ENCODE results near the gene VSTM2L. TPM values are rescaled to one million over a fixed set of nuclear protein-coding genes. Genes with fewer than 3 reads are reported as not detected.

VSTM2L gene
- polyA plus RNA-seq, 1 donor (not counting 4 experiments of a cell fraction or from before 2014, with no cell fraction given): 0.75 TPM

DNA sequence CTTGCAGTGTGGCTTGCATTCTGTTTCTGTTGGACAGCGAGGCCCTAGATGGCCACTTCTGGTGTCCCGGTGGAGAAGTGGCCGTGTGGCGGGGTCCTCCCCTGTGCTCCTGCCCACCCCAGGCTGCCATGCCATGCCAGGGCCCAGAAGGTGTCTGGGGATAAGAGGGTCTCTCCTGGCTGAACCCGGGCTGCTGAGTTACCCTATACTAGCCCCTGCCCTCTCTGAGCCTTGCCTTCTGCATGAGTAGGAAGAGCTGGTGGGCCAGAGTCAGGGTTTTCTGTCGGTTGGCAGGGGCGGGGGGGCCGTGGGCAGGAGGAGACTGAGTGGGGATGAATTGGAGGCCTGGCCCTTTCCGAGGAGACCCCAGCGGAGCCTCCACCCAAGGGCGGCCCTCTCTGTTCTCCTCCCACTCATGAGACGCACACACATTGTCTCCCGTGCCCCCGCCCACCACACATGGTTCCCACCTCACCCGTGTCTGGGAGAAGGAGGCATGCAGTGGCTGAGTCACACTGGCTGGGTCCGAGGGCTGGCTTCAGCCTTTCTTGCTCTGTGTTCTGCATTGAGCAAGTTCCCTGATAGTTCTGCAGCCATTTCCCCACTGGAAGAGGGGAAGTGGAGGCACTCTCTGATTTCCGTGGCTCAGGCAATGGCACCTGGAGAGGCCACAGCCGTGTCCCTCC lies 24.6 kb downstream of the VSTM2L start:
- Histone ChIP-seq H3K4me3 (ENCODE audit: control insufficient read depth in 2 of 3, extremely low read depth in 1 of 3, insufficient read depth in 2 of 3, low read depth in 1 of 3, low read length in 3 of 3) (no peak overlapping the region), H3K9me3 (ENCODE audit: control insufficient read depth, low read depth, low read length) (no peaks in the 10 kb centered on the region), H2AFZ (ENCODE audit: control insufficient read depth, low read length) (no peak overlapping the region), H3K4me2 (ENCODE audit: control insufficient read depth, extremely low read depth, insufficient read depth, low read depth, low read length) (no peak overlapping the region), H3K9ac (ENCODE audit: control insufficient read depth, extremely low read depth, insufficient read depth, low read length) (no peak overlapping the region), H3K79me2 (ENCODE audit: control insufficient read depth, insufficient read depth, low read length) (no peaks in the 10 kb centered on the region), H3K9me1 (ENCODE audit: control insufficient read depth, extremely low read depth, insufficient read depth, low read length) (no peaks in the 10 kb centered on the region), H3K36me3 (ENCODE audit: control insufficient read depth in 2 of 2, extremely low read depth in 1 of 2, insufficient read depth in 2 of 2, low read length in 2 of 2) (no peaks in the 10 kb centered on the region), H4K20me1 (ENCODE audit: control insufficient read depth, extremely low read depth, insufficient read depth, low read length) (no peaks in the 10 kb centered on the region), H3K27me3 (ENCODE audit: control insufficient read depth, extremely low read depth, insufficient read depth, low read length) (peaks cover 13% of the 10 kb centered on the region), H3K27ac (ENCODE audit: control insufficient read depth, insufficient read depth, low read length) (no peak overlapping the region), H3K4me1 (ENCODE audit: control insufficient read depth, extremely low read depth, insufficient read depth, low read length) (no peaks in the 10 kb centered on the region)
- dilution Hi-C loops (cut with MboI; ENCODE audit: extremely low pct_ligation_motif_present, low sequenced_read_pairs): no loop called here
- no peak for DNase-seq (ENCODE audit: low read depth, low spot score)
- FAIRE-seq: no peak
- TF ChIP-seq, protein P1, sequence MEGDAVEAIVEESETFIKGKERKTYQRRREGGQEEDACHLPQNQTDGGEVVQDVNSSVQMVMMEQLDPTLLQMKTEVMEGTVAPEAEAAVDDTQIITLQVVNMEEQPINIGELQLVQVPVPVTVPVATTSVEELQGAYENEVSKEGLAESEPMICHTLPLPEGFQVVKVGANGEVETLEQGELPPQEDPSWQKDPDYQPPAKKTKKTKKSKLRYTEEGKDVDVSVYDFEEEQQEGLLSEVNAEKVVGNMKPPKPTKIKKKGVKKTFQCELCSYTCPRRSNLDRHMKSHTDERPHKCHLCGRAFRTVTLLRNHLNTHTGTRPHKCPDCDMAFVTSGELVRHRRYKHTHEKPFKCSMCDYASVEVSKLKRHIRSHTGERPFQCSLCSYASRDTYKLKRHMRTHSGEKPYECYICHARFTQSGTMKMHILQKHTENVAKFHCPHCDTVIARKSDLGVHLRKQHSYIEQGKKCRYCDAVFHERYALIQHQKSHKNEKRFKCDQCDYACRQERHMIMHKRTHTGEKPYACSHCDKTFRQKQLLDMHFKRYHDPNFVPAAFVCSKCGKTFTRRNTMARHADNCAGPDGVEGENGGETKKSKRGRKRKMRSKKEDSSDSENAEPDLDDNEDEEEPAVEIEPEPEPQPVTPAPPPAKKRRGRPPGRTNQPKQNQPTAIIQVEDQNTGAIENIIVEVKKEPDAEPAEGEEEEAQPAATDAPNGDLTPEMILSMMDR (optimal IDR thresholded peaks at IDR 0.05 in 1 of 3, IDR thresholded peaks at IDR 0.05 in 1 of 3, conservative IDR thresholded peaks at IDR 0.05 in 1 of 3; ENCODE audit: extremely low read depth in 1 of 3, insufficient read depth in 2 of 3, low read length in 3 of 3): no peak
- no peak for TF ChIP-seq EZH2 (IDR thresholded peaks at IDR 0.05; ENCODE audit: low read length)

DNA sequence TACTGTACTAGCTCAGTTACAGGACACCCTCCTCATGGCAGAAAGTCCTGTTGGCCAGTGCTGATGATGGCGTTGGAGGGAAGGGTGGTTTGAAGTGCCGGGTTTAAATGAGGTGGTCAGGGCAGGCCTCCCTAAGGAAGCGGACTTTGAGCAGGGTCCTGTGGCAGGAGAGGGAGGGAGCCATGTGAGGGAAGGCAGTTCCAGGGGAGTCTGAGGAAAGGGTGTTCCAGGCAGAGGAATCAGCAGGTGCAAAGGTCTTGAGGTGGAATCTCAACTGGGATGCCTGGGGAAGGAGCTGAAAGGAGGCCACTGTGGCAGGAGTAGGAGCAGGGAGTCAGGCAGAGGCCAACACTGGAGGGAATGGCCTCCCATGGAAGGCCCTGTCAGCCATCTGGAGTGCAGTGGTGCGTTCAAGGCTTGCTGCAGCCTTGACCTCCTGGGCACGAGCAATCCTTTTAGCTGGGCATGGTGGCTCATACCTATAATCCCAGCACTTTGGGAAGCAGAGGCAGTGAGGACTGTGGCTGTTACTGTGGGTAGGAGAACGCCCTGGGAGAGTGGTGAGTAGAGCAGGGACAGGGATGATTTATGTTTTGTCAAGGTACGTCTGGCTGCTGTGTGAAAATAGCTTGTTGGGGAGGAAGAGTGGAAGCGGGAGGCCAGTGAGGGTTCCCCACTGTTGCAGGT lies 26.2 kb downstream of the VSTM2L start:
- no peak overlapping the region for H3K4me2 ChIP-seq (ENCODE audit: control insufficient read depth, extremely low read depth, insufficient read depth, low read depth, low read length)

More for the DNA sequence above, 26.2 kb downstream of the VSTM2L start:
- dilution Hi-C loops (cut with MboI; ENCODE audit: extremely low pct_ligation_motif_present, low sequenced_read_pairs): no loop called here
- no peaks in the 10 kb centered on the region for H3K36me3 ChIP-seq (ENCODE audit: control insufficient read depth in 2 of 2, extremely low read depth in 1 of 2, insufficient read depth in 2 of 2, low read length in 2 of 2)
- no peak overlapping the region for H2AFZ ChIP-seq (ENCODE audit: control insufficient read depth, low read length)
- H3K79me2 ChIP-seq (ENCODE audit: control insufficient read depth, insufficient read depth, low read length): no peaks in the 10 kb centered on the region
- H3K27ac ChIP-seq (ENCODE audit: control insufficient read depth, insufficient read depth, low read length): no peak overlapping the region
- no peaks in the 10 kb centered on the region for H3K9me1 ChIP-seq (ENCODE audit: control insufficient read depth, extremely low read depth, insufficient read depth, low read length)
- DNase-seq (ENCODE audit: low read depth, low spot score): no peak
- FAIRE-seq: no peak
- no peaks in the 10 kb centered on the region for H3K4me1 ChIP-seq (ENCODE audit: control insufficient read depth, extremely low read depth, insufficient read depth, low read length)
- H3K4me3 ChIP-seq (ENCODE audit: control insufficient read depth in 2 of 3, extremely low read depth in 1 of 3, insufficient read depth in 2 of 3, low read depth in 1 of 3, low read length in 3 of 3): no peak overlapping the region
- TF ChIP-seq, protein P1 (optimal IDR thresholded peaks at IDR 0.05 in 1 of 3, IDR thresholded peaks at IDR 0.05 in 1 of 3, conservative IDR thresholded peaks at IDR 0.05 in 1 of 3; ENCODE audit: extremely low read depth in 1 of 3, insufficient read depth in 2 of 3, low read length in 3 of 3): no peak
- TF ChIP-seq EZH2 (IDR thresholded peaks at IDR 0.05; ENCODE audit: low read length): no peak
- no peak overlapping the region for H3K9ac ChIP-seq (ENCODE audit: control insufficient read depth, extremely low read depth, insufficient read depth, low read length)
- H3K9me3 ChIP-seq (ENCODE audit: control insufficient read depth, low read depth, low read length): no peaks in the 10 kb centered on the region
- no peaks in the 10 kb centered on the region for H4K20me1 ChIP-seq (ENCODE audit: control insufficient read depth, extremely low read depth, insufficient read depth, low read length)
- peaks cover 17% of the 10 kb centered on the region for H3K27me3 ChIP-seq (ENCODE audit: control insufficient read depth, extremely low read depth, insufficient read depth, low read length)
